HG03095 (cell line): ENCODE results near the gene OPALIN.

ENCODE experiments used
- ATAC-seq: cut with Tn5 transposase; IDR thresholded peaks from one replicate; pipeline ENCODE4 v1.9.1; 2021; ENCODE audit warnings: moderate library complexity; ENCODE audit not compliant: unreplicated experiment

OPALIN gene

GRCh38 chr10:96358851-96359540 lies at the start of gene OPALIN:
Gene OPALIN, minus strand, starts transcription at chr10:96359002. Its CDS starts 106 bp downstream, at chr10:96358896.
- no peak for ATAC-seq

GRCh38 chr10:96408201-96408600 lies 49.4 kb upstream of the OPALIN start:
- no peak for ATAC-seq

- no peak for ATAC-seq
Observed at GRCh38 chr10:96407560-96408069, 48.8 kb upstream of the OPALIN start.

- ATAC-seq = no peak
Observed at GRCh38 chr10:96406091-96406490, 47.3 kb upstream of the OPALIN start.

- no peak for ATAC-seq
Observed at GRCh38 chr10:96402417-96403305, 43.9 kb upstream of the OPALIN start.

GRCh38 chr10:96401036-96401435 lies 42.2 kb upstream of the OPALIN start:
- no peak for ATAC-seq

- no peak for ATAC-seq
Observed at GRCh38 chr10:96400465-96400864, 41.7 kb upstream of the OPALIN start.

- ATAC-seq = no peak
Observed at GRCh38 chr10:96397902-96398301, 39.1 kb upstream of the OPALIN start.

GRCh38 chr10:96395931-96396877 lies 37.4 kb upstream of the OPALIN start:
- ATAC-seq = no peak

GRCh38 chr10:96390460-96390864 lies 31.7 kb upstream of the OPALIN start:
- ATAC-seq = no peak

GRCh38 chr10:96389785-96390184 lies 31.0 kb upstream of the OPALIN start:
- ATAC-seq = no peak

- no peak for ATAC-seq
Observed at GRCh38 chr10:96387601-96388000, 28.8 kb upstream of the OPALIN start.

- ATAC-seq = no peak
Observed at GRCh38 chr10:96387161-96387560, 28.4 kb upstream of the OPALIN start.

- no peak for ATAC-seq
Observed at GRCh38 chr10:96384506-96384905, 25.7 kb upstream of the OPALIN start.

- no peak for ATAC-seq
Observed at GRCh38 chr10:96380821-96381220, 22.0 kb upstream of the OPALIN start.

- no peak for ATAC-seq
Observed at GRCh38 chr10:96379758-96380157, 21.0 kb upstream of the OPALIN start.

GRCh38 chr10:96378741-96379140 lies 19.9 kb upstream of the OPALIN start:
- ATAC-seq = no peak

- ATAC-seq = no peak
Observed at GRCh38 chr10:96377816-96378294, 19.1 kb upstream of the OPALIN start.

- ATAC-seq = peak; percentile 65
Observed at GRCh38 chr10:96376483-96376882, 17.7 kb upstream of the OPALIN start.

- no peak for ATAC-seq
Observed at GRCh38 chr10:96374985-96375830, 16.4 kb upstream of the OPALIN start.
